HG02571 (cell line): Measurements from ENCODE around the gene RPL9.
"Not testable (repeated sequence)": the region's sequence is repeated elsewhere in the genome, so short reads cannot be mapped to it uniquely, and the experiment has no call there.

Experiments
- ATAC-seq: cut with Tn5 transposase; IDR thresholded peaks from one replicate; pipeline ENCODE4 v1.9.1; 2021; ENCODE audit warnings: mild to moderate bottlenecking, moderate library complexity; ENCODE audit not compliant: unreplicated experiment

The RPL9 gene

DNA sequence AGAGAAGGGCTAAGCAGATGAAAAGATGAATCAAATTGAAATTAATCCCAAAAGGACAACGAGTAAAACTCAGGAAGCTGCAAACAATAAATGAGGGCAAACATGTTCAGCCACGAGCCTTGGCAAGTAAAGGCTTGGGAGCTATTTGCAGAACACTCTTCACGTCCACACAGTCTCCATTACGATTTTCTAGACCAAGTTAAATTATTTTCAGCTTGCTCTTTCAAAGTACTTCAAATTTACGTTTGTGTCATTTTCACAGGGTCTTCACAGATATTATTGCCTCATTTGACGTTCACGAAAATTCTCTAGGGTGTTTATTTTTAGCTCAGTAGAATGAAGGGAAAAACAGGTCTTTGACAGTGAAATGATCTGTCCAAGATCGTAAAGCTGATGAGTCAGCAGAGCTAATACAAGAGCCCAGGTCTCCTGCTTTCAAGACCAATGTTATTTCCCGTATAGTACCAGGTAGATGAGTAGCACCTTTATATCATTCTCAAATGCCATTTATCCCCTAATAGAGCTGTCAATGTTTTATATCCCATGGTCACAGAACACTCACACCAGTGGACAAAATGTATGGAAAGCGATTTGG is 31.1 kb downstream of the RPL9 start:
- ATAC-seq: no peak

- no peak for ATAC-seq
These were observed 32.0 kb downstream of the RPL9 start for GRCh38 chr4:39426728-39427127.

DNA sequence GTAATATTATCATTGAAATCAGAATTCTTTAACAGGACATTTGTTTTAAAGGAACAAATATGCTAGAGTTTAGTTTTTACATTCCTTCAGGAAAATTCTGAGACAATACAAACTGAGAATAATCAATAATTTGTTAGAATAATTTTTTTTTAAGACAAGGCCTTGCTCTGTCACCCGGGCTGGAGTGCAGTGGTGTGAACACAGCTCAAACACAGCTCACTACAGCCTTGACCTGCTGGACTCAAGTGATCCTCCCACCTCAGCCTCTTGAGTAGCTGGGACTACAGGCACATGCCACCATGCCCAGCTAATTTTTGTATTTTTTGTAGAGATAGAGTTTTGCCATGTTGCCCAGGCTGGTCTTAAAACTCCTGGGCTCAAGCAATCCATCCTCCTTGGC is 33.4 kb downstream of the RPL9 start:
- not testable (repeated sequence) for ATAC-seq

DNA sequence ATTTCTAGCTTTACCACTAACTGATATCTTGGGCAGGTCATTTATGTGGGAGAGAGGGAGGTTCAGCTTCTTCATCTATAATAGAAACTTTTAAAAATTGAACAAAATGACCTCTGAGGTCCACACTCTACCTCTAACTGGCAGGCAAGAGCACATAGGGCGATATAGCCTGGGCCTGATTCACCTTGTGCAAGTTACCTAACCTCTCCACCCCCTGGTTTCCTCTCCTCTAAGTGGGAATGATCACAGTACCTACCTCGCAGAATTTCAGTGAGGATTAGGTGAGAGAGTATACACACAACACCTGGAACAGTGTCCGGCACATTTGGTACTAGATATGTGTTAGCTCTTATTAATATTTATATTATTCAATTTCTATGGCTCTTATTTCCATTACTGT is 36.5 kb downstream of the RPL9 start:
- no peak for ATAC-seq

DNA sequence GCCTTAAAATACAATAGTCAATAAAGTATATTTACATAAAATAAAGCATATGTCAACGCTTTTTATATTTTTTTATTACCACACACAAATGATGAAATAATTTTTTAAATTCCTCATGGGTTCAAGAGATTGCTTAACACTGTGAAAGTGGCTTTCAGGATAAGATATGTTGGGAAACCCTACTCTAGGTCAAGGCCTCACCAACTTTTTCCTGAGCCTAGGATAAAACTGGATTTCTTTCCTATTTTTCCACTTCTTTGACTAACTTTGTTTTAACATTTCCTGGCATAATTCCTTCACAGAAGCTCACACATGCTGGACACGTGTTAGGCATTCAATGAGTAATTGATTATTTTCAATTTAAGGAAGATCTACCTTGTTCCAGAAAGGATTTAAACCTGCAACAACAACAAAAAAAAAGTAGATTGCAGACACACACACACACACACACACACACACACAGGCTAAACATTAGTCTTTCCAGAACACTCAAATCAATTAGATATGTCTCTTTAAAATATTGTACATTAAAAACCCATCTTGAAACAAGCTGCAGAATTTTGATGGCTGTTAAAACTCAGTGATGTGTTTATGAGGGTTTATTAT is 42.9 kb downstream of the RPL9 start:
- ATAC-seq: no peak

DNA sequence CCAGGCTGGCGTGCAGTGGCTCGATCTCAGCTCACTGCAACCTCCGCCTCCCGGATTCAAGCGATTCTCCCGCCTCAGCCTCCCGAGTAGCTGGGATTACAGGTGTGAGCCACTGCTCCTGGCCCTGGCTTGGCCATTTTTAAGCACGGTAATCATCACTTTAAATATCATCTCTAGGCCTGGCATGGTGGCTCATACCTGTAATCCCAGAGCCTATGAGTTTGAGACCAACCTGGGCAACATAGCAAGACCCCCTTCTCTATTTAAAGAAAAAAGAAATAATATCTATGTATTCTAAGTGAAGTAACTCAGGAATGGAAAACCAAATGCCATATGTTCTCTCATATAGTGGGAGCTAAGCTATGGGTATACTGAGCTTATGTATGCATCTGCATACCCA is 47.2 kb downstream of the RPL9 start:
- not testable (repeated sequence) for ATAC-seq

DNA sequence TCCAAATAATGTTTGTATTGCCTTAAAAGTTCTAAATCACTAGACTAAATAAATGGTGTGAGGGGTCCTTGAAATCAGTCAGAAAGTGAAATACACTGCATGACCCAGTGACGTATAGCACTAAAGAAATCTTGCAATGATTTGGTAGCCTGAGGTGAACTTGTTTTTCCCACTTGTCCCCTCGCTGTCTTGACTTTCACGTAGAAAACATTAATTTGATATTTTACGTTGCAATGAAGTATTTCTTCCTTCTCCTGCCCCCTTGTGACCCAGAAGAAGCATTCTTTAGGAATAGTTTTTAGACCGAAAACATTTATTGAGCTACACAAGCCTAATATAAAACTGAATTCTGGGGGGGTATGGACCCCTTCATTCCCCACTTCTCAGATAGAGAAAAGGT is 48.3 kb downstream of the RPL9 start:
- ATAC-seq: no peak

- no peak for ATAC-seq
These were observed 51.2 kb downstream of the RPL9 start for GRCh38 chr4:39407584-39407885.

DNA sequence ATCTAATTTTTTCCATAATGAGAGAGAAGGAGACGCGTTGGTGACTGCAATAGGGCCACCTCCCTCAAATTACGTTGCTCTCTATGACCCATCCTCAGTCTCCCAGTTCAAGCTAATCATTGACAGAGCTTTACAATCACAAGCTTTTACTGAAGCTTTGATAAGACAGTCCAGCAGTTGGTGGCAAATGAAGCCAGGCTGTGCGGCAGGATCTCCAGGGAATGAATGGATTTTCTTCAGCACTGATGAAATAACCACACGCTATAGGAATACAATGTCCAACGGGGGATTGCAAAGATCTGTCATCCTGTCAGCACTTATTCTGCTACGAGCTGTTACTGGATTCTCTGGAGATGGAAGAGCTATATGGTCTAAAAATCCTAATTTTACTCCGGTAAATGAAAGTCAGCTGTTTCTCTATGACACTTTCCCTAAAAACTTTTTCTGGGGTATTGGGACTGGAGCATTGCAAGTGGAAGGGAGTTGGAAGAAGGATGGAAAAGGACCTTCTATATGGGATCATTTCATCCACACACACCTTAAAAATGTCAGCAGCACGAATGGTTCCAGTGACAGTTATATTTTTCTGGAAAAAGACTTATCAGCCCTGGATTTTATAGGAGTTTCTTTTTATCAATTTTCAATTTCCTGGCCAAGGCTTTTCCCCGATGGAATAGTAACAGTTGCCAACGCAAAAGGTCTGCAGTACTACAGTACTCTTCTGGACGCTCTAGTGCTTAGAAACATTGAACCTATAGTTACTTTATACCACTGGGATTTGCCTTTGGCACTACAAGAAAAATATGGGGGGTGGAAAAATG is 51.7 kb downstream of the RPL9 start, which contains the start of gene KLB:
TSS of gene KLB (plus strand) at position 168 of the 821 bp plus-strand sequence. CDS start at position 188, 20 bp downstream.
- no peak for ATAC-seq
